Activated naive CD4-positive, alpha-beta T cell treated with anti-CD3 and anti-CD28 coated beads, Interleukin-2, amount 10 ng/mL, durations not matched to agents 5 hours and 36 hours (primary cell): Measurements from ENCODE around the gene LEMD3. TPM values are rescaled to one million over a fixed set of nuclear protein-coding genes. Genes with fewer than 3 reads are reported as not detected.

Experiments
- total RNA-seq, 2 experiments: library from RNA; stranded (reverse); gene quantifications; one replicate each; pipeline ENCODE4 v1.2.3, GENCODE V29; 2021

Gene LEMD3
- 10 to 100 TPM; 47.2 to 47.3 TPM for total RNA-seq

DNA sequence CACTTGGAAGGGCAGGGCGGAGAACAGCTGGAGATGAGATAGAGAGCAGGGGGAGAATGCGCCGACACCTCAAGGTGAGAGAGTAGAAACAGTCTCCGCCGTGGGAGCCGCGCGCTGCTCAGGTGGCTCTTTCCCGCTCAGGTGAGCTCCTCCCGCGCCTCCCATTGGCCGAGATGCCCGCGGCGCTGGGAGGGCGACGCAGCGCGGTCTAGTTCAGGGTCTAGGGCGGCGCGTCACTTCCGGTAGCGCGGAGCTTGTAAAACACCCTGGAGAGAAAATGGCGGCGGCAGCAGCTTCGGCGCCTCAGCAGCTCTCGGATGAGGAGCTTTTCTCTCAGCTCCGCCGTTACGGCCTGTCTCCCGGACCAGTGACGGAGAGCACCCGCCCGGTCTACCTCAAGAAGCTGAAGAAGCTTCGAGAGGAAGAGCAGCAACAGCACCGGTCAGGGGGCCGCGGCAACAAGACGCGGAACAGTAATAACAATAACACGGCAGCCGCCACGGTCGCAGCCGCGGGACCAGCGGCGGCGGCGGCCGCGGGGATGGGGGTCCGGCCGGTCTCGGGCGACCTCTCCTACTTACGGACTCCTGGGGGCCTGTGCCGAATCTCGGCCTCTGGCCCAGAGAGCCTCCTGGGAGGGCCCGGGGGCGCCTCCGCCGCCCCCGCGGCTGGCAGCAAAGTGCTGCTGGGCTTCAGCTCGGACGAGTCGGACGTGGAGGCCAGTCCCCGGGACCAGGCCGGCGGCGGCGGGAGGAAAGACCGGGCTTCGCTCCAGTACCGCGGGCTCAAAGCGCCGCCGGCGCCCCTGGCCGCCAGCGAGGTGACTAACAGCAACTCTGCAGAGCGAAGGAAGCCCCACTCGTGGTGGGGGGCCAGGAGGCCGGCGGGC lies at the start of gene LEMD3:
LEMD3 (plus strand) TSS at position 264 of the 889 bp plus-strand sequence; CDS start at position 278, 14 bp downstream.

DNA sequence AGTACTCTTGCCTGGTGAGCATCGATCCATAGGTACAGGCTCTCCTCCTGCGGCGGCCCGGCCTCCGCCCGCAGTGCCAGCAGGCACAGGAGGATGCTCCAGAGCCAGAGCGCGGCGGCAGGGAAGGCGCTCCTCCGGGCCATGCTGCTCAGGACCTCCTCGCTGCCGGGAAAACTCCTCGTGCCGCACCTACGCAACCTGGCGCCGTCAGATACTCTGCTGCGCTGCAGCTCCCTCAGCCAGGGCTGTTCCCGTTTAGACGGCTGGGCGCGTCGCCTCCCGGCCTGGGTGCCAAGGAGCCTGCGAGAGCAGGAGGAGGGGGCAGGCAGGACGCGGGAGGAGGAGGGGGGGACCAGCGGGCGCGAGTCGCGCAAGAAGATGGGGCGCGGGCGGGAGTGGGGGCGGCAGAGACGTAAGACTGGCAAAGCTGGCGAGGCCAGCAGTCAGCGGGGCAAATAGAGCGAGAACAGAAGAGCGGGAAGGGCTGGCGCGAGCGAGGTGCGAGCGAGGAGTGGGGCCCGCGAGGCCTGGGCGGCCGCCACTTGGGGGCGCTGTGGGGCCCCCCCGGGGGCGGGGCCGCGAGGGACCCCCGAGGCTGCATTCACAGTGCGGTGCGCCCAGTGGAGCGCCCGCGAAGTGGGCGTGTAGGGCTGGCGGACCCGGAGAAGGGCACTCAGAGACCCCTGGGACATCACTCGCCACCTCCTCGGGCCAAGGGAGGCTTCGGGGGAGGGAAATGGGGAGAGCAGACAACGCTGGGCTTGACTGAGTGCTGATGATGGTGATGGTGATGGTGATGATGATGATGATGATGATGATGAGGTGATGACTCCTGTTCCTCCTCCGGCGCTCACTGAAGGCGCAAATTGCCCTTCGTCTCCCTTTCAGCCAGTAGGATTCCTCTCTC lies 48.1 kb upstream of the LEMD3 start, which contains the start of gene WIF1:
WIF1 (minus strand) TSS at position 257 of the 907 bp plus-strand sequence; CDS start at position 143, 114 bp downstream.

DNA sequence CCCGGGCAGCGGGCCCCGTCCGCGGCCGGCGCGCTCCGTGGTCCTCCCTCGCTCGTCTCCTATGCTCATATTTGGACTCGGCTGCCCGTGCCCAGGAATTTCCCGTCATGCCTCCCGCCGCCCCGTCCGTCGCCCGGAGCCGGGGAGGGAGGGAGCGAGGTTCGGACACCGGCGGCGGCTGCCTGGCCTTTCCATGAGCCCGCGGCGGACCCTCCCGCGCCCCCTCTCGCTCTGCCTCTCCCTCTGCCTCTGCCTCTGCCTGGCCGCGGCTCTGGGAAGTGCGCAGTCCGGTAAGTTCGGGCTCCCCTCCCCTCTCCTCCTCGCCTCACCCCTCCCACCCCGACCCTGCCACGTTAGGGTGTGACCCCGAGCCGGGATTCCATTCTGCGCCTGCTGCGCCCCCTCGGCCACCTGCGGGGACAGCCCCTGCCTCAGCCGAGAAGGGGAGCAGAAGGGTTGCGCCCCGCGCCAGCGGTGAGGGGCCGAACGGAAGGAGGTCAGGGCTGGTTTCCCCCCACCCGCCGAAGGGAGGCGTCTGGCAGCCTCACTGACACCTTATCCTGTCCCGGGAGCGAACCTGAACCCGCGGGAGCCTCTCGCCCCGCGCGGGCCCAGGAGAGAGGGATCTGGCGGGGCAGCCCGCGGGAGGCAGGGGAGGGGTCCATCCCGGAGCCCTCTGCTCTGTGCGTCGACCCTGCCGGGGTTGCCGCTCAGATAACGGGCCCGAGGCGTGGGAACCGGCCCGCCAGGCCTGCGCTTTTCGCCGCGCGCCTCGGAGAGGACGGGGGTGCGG lies 109.4 kb downstream of the LEMD3 start, which contains the start of gene MSRB3:
MSRB3 (plus strand) TSS at position 108 of the 793 bp plus-strand sequence. CDS start 29,897 bp downstream, outside the sequence.

Other genes with a start within 250 kb of the LEMD3 start
- not detected for gene WIF1, start 48.3 kb upstream of the LEMD3 start, total RNA-seq
- not detected for gene MSRB3, start 109.1 kb downstream of the LEMD3 start, total RNA-seq